Neural cell (in vitro differentiated cells): ENCODE measurements around the gene ODC1.

Experiments used
- EP300 ChIP-seq: fragments of 450-650 bp; conservative IDR thresholded peaks from 2 replicates; pipeline ENCODE4 v1.6.1; 2014; ENCODE audit warnings: antibody characterized with exemption, mild to moderate bottlenecking, moderate library complexity; ENCODE audit not compliant: poor library complexity, severe bottlenecking
- EZH2 ChIP-seq: fragments of 200-600, 300-800 bp; shearing (Covaris generic), sonication (generic); IDR thresholded peaks from 2 replicates; pipeline ENCODE4 v1.6.1; 2014; ENCODE audit warnings: antibody characterized with exemption, low read length, borderline replicate concordance, mild to moderate bottlenecking; ENCODE audit not compliant: insufficient read depth, poor library complexity, severe bottlenecking
- MXI1 ChIP-seq: fragments of 450-650 bp; conservative IDR thresholded peaks from 2 replicates; pipeline ENCODE4 v1.6.1; 2014; ENCODE audit warnings: antibody characterized with exemption, mild to moderate bottlenecking; ENCODE audit not compliant: poor library complexity, severe bottlenecking
- POLR2AphosphoS5 ChIP-seq: IDR thresholded peaks from 2 replicates; pipeline ENCODE4 v1.6.1; 2012
- RAD21 ChIP-seq: fragments of 450-650 bp; conservative IDR thresholded peaks from 2 replicates; pipeline ENCODE4 v1.6.1; 2014; ENCODE audit warnings: antibody characterized with exemption, mild to moderate bottlenecking, moderate library complexity
- SMC3 ChIP-seq: fragments of 450-650 bp; conservative IDR thresholded peaks from 2 replicates; pipeline ENCODE4 v1.6.1; 2014; ENCODE audit warnings: antibody characterized with exemption, mild to moderate bottlenecking, moderate library complexity; ENCODE audit not compliant: poor library complexity
- TAF1 ChIP-seq: IDR thresholded peaks from 2 replicates; pipeline ENCODE4 v1.6.1; 2012; ENCODE audit warnings: low read depth
- TF ChIP-seq, protein P1 (sequence below): fragments of 450-650 bp; IDR thresholded peaks from 2 replicates; pipeline ENCODE4 v1.5.1; 2014; ENCODE audit warnings: antibody characterized with exemption, mild to moderate bottlenecking, moderate library complexity; ENCODE audit not compliant: poor library complexity, severe bottlenecking
- TF ChIP-seq, protein P2 (sequence below): IDR thresholded peaks from 2 replicates; pipeline ENCODE4 v1.6.1; 2012; ENCODE audit warnings: borderline replicate concordance

DNA sequence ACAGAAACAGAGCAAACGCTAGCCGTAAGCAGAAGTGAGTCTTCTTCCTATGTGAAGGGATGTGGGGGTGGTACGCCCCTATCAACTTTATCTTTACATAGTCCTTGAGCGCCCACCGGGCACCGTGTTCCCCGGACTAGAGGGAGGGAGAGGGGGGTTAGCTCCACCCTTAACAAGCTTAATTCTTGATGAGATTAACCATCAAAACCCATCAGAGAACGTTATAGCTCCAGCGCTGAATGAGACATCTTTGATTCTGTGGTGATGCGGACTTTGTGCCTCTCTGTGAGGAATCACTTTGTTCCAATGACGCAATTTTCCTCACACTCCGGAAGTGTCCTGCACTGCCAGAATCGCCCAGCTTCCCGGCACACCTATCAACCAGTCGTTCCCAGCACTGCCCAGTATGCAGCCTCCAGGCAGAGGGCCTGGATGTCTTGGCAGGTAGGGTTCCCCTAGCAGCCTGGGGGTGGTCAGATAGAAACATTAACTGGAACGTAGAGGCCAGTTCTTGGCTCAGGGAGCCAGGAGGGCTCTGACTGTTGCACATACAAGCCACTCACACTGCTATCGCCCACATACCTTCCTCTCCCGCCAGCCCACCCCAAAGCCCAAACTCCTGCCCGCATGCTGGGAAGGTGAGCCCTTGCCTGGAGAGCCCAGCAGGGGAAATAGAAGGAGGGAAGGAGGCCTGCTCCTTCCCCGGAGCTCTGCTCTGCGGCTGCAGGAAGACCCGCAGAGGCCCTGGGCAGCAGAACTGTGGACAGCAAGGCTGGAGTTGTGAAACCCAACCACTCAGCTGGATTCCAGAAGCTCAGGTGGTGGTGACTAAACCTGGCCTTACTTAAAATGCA, 1.9 kb upstream of the ODC1 start:
- TF ChIP-seq, protein P1, sequence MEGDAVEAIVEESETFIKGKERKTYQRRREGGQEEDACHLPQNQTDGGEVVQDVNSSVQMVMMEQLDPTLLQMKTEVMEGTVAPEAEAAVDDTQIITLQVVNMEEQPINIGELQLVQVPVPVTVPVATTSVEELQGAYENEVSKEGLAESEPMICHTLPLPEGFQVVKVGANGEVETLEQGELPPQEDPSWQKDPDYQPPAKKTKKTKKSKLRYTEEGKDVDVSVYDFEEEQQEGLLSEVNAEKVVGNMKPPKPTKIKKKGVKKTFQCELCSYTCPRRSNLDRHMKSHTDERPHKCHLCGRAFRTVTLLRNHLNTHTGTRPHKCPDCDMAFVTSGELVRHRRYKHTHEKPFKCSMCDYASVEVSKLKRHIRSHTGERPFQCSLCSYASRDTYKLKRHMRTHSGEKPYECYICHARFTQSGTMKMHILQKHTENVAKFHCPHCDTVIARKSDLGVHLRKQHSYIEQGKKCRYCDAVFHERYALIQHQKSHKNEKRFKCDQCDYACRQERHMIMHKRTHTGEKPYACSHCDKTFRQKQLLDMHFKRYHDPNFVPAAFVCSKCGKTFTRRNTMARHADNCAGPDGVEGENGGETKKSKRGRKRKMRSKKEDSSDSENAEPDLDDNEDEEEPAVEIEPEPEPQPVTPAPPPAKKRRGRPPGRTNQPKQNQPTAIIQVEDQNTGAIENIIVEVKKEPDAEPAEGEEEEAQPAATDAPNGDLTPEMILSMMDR: no peak
- TF ChIP-seq EP300: no peak
- no peak for TF ChIP-seq SMC3
- no peak for TF ChIP-seq RAD21
- TF ChIP-seq EZH2: no peak
- no peak for TF ChIP-seq POLR2AphosphoS5
- TF ChIP-seq, protein P2, sequence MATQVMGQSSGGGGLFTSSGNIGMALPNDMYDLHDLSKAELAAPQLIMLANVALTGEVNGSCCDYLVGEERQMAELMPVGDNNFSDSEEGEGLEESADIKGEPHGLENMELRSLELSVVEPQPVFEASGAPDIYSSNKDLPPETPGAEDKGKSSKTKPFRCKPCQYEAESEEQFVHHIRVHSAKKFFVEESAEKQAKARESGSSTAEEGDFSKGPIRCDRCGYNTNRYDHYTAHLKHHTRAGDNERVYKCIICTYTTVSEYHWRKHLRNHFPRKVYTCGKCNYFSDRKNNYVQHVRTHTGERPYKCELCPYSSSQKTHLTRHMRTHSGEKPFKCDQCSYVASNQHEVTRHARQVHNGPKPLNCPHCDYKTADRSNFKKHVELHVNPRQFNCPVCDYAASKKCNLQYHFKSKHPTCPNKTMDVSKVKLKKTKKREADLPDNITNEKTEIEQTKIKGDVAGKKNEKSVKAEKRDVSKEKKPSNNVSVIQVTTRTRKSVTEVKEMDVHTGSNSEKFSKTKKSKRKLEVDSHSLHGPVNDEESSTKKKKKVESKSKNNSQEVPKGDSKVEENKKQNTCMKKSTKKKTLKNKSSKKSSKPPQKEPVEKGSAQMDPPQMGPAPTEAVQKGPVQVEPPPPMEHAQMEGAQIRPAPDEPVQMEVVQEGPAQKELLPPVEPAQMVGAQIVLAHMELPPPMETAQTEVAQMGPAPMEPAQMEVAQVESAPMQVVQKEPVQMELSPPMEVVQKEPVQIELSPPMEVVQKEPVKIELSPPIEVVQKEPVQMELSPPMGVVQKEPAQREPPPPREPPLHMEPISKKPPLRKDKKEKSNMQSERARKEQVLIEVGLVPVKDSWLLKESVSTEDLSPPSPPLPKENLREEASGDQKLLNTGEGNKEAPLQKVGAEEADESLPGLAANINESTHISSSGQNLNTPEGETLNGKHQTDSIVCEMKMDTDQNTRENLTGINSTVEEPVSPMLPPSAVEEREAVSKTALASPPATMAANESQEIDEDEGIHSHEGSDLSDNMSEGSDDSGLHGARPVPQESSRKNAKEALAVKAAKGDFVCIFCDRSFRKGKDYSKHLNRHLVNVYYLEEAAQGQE: no peak
- no peak for TF ChIP-seq TAF1
- TF ChIP-seq MXI1: no peak
